GM21390 (cell line): Measurements from ENCODE around the gene PAGE2B.
"Not testable (repeated sequence)": the region's sequence is repeated elsewhere in the genome, so short reads cannot be mapped to it uniquely, and the experiment has no call there.

Source experiments
- ATAC-seq: cut with Tn5 transposase; IDR thresholded peaks from one replicate; pipeline ENCODE4 v1.9.1; 2021; ENCODE audit not compliant: unreplicated experiment

Gene PAGE2B

GRCh38 chrX:55107911-55108310 lies 33.1 kb downstream of the PAGE2B start:
- no peak for ATAC-seq

GRCh38 chrX:55109306-55109705 lies 34.5 kb downstream of the PAGE2B start:
- ATAC-seq = no peak

- ATAC-seq = no peak
These were observed 36.9 kb downstream of the PAGE2B start for GRCh38 chrX:55111578-55112254.

GRCh38 chrX:55116589-55116988 lies 41.8 kb downstream of the PAGE2B start:
- ATAC-seq = not testable (repeated sequence)

GRCh38 chrX:55118574-55118973 lies 43.7 kb downstream of the PAGE2B start:
- no peak for ATAC-seq

GRCh38 chrX:55119271-55119670 lies 44.4 kb downstream of the PAGE2B start:
- ATAC-seq = no peak

GRCh38 chrX:55119712-55120111 lies 44.9 kb downstream of the PAGE2B start:
- ATAC-seq = no peak

GRCh38 chrX:55120761-55121358 lies 46.0 kb downstream of the PAGE2B start:
- no peak for ATAC-seq

- ATAC-seq = no peak
These were observed 49.1 kb downstream of the PAGE2B start for GRCh38 chrX:55123900-55124299.

- ATAC-seq = no peak
These were observed 52.9 kb downstream of the PAGE2B start for GRCh38 chrX:55127692-55128091.
